ENCODE results near the gene PPP2R3B.

The PPP2R3B gene, protein sequence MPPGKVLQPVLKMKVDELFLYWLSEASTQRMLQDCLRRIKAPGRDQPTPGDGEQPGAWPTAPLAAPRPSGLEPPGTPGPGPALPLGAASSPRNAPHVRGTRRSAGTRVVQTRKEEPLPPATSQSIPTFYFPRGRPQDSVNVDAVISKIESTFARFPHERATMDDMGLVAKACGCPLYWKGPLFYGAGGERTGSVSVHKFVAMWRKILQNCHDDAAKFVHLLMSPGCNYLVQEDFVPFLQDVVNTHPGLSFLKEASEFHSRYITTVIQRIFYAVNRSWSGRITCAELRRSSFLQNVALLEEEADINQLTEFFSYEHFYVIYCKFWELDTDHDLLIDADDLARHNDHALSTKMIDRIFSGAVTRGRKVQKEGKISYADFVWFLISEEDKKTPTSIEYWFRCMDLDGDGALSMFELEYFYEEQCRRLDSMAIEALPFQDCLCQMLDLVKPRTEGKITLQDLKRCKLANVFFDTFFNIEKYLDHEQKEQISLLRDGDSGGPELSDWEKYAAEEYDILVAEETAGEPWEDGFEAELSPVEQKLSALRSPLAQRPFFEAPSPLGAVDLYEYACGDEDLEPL

DNA sequence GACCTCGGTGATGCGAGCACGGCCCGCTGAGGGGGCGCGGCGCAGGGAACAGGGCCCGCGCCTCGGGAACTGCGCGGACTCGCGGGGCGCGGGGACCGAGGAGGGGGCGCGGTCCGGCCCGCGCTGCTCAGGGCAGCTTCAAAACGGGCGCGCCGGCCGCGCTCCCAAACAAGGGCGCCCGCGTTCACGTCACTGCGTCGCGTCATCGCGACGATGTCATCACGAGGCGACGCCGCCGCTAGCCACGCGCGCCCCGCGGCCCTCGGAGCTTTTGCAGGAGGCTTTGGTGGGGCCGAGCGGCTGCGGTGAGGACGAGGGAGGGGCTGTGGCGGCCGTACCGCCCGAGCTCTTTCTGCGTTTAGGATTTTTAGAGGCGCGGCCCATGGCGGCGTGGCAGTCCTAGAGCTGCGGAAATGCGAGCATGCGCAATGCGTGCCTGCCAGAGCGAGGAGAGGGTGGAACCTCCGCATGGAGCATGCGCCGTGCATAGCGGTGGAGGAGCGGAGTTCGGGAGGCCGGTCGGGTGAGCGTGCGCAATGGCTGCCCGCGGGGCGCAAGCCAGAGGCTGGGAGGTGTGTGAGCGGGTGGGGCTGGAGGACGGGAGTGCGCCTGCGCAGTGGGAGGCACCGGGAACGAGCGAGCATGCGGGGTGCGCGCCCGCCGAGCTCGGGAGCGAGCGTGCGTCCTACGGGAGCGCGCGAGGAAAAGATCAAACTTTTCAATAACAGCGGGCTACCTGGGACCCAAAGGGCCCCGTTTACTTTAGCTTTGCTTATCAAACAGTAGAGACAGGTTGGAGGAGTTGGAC lies at the start of gene PPP2R3B:
PPP2R3B (minus strand) TSS at position 140 of the 808 bp plus-strand sequence. CDS start 216 bp downstream, outside the sequence.
- ChIA-PET CTCF (no interaction called here), POLR2A (no interaction called here)
- H3K4me3 ChIP-seq (ENCODE audit: low read depth, low read length): peak within 1 kb of the TSS; percentile 100
- H3K9me3 ChIP-seq (ENCODE audit: control insufficient read depth, insufficient read depth, low read depth, low read length): no peaks in the 10 kb centered on the region
- H3K27ac ChIP-seq (ENCODE audit: extremely low read depth, low read depth, low read length): peak within 1 kb of the TSS; percentile 90
- H3K36me3 ChIP-seq (ENCODE audit: control insufficient read depth in 2 of 2, insufficient read depth in 1 of 2, low read length in 2 of 2): peaks cover 4 to 7% of the 10 kb centered on the region in 2 experiments; a peak in 2 of 3 replicates
- no peaks in the 10 kb centered on the region for H3K4me1 ChIP-seq (ENCODE audit: control insufficient read depth, insufficient read depth, low read length)
- TF ChIP-seq REPIN1 (tag by site-specific recombination; IDR thresholded peaks at IDR 0.05; ENCODE audit: low read depth) (no peak), GLI2 (tag by site-specific recombination; IDR thresholded peaks at IDR 0.05; ENCODE audit: borderline replicate concordance, low read depth) (no peak), MEIS1 (CRISPR knock-in tag; IDR thresholded peaks at IDR 0.05; ENCODE audit: borderline replicate concordance) (no peak), ZNF48 (tag by site-specific recombination; IDR thresholded peaks at IDR 0.05) (no peak), ZNF133 (tag by site-specific recombination; IDR thresholded peaks at IDR 0.05) (no peak), ZNF112 (tag by site-specific recombination; IDR thresholded peaks at IDR 0.05) (no peak), EGR2 (tag by site-specific recombination; IDR thresholded peaks at IDR 0.05; ENCODE audit: low read depth) (no peak), KLF8 (tag by site-specific recombination; IDR thresholded peaks at IDR 0.05) (peak; percentile 94), ZNF768 (tag by site-specific recombination; IDR thresholded peaks at IDR 0.05) (no peak), RBAK (tag by site-specific recombination; IDR thresholded peaks at IDR 0.05) (no peak), HOXD13 (CRISPR knock-in tag; IDR thresholded peaks at IDR 0.05; ENCODE audit: borderline replicate concordance) (no peak)
- TF ChIP-seq, protein P1, sequence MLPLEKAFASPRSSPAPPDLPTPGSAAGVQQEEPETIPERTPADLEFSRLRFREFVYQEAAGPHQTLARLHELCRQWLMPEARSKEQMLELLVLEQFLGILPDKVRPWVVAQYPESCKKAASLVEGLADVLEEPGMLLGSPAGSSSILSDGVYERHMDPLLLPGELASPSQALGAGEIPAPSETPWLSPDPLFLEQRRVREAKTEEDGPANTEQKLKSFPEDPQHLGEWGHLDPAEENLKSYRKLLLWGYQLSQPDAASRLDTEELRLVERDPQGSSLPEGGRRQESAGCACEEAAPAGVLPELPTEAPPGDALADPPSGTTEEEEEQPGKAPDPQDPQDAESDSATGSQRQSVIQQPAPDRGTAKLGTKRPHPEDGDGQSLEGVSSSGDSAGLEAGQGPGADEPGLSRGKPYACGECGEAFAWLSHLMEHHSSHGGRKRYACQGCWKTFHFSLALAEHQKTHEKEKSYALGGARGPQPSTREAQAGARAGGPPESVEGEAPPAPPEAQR (tag by site-specific recombination; IDR thresholded peaks at IDR 0.05): no peak
- TF ChIP-seq, protein P2, sequence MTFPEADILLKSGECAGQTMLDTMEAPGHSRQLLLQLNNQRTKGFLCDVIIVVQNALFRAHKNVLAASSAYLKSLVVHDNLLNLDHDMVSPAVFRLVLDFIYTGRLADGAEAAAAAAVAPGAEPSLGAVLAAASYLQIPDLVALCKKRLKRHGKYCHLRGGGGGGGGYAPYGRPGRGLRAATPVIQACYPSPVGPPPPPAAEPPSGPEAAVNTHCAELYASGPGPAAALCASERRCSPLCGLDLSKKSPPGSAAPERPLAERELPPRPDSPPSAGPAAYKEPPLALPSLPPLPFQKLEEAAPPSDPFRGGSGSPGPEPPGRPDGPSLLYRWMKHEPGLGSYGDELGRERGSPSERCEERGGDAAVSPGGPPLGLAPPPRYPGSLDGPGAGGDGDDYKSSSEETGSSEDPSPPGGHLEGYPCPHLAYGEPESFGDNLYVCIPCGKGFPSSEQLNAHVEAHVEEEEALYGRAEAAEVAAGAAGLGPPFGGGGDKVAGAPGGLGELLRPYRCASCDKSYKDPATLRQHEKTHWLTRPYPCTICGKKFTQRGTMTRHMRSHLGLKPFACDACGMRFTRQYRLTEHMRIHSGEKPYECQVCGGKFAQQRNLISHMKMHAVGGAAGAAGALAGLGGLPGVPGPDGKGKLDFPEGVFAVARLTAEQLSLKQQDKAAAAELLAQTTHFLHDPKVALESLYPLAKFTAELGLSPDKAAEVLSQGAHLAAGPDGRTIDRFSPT (tag by site-specific recombination; IDR thresholded peaks at IDR 0.05): no peak
- TF ChIP-seq, protein P3, sequence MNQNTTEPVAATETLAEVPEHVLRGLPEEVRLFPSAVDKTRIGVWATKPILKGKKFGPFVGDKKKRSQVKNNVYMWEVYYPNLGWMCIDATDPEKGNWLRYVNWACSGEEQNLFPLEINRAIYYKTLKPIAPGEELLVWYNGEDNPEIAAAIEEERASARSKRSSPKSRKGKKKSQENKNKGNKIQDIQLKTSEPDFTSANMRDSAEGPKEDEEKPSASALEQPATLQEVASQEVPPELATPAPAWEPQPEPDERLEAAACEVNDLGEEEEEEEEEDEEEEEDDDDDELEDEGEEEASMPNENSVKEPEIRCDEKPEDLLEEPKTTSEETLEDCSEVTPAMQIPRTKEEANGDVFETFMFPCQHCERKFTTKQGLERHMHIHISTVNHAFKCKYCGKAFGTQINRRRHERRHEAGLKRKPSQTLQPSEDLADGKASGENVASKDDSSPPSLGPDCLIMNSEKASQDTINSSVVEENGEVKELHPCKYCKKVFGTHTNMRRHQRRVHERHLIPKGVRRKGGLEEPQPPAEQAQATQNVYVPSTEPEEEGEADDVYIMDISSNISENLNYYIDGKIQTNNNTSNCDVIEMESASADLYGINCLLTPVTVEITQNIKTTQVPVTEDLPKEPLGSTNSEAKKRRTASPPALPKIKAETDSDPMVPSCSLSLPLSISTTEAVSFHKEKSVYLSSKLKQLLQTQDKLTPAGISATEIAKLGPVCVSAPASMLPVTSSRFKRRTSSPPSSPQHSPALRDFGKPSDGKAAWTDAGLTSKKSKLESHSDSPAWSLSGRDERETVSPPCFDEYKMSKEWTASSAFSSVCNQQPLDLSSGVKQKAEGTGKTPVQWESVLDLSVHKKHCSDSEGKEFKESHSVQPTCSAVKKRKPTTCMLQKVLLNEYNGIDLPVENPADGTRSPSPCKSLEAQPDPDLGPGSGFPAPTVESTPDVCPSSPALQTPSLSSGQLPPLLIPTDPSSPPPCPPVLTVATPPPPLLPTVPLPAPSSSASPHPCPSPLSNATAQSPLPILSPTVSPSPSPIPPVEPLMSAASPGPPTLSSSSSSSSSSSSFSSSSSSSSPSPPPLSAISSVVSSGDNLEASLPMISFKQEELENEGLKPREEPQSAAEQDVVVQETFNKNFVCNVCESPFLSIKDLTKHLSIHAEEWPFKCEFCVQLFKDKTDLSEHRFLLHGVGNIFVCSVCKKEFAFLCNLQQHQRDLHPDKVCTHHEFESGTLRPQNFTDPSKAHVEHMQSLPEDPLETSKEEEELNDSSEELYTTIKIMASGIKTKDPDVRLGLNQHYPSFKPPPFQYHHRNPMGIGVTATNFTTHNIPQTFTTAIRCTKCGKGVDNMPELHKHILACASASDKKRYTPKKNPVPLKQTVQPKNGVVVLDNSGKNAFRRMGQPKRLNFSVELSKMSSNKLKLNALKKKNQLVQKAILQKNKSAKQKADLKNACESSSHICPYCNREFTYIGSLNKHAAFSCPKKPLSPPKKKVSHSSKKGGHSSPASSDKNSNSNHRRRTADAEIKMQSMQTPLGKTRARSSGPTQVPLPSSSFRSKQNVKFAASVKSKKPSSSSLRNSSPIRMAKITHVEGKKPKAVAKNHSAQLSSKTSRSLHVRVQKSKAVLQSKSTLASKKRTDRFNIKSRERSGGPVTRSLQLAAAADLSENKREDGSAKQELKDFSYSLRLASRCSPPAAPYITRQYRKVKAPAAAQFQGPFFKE (tag by site-specific recombination; IDR thresholded peaks at IDR 0.05; ENCODE audit: borderline replicate concordance): no peak
- TF ChIP-seq, protein P4, sequence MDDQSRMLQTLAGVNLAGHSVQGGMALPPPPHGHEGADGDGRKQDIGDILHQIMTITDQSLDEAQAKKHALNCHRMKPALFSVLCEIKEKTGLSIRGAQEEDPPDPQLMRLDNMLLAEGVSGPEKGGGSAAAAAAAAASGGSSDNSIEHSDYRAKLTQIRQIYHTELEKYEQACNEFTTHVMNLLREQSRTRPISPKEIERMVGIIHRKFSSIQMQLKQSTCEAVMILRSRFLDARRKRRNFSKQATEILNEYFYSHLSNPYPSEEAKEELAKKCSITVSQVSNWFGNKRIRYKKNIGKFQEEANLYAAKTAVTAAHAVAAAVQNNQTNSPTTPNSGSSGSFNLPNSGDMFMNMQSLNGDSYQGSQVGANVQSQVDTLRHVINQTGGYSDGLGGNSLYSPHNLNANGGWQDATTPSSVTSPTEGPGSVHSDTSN (CRISPR knock-in tag; IDR thresholded peaks at IDR 0.05): no peak
- TF ChIP-seq, protein P5, sequence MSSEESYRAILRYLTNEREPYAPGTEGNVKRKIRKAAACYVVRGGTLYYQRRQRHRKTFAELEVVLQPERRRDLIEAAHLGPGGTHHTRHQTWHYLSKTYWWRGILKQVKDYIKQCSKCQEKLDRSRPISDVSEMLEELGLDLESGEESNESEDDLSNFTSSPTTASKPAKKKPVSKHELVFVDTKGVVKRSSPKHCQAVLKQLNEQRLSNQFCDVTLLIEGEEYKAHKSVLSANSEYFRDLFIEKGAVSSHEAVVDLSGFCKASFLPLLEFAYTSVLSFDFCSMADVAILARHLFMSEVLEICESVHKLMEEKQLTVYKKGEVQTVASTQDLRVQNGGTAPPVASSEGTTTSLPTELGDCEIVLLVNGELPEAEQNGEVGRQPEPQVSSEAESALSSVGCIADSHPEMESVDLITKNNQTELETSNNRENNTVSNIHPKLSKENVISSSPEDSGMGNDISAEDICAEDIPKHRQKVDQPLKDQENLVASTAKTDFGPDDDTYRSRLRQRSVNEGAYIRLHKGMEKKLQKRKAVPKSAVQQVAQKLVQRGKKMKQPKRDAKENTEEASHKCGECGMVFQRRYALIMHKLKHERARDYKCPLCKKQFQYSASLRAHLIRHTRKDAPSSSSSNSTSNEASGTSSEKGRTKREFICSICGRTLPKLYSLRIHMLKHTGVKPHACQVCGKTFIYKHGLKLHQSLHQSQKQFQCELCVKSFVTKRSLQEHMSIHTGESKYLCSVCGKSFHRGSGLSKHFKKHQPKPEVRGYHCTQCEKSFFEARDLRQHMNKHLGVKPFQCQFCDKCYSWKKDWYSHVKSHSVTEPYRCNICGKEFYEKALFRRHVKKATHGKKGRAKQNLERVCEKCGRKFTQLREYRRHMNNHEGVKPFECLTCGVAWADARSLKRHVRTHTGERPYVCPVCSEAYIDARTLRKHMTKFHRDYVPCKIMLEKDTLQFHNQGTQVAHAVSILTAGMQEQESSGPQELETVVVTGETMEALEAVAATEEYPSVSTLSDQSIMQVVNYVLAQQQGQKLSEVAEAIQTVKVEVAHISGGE (tag by site-specific recombination; conservative IDR thresholded peaks at IDR 0.05; ENCODE audit: low read depth): no peak
- TF ChIP-seq, protein P6, sequence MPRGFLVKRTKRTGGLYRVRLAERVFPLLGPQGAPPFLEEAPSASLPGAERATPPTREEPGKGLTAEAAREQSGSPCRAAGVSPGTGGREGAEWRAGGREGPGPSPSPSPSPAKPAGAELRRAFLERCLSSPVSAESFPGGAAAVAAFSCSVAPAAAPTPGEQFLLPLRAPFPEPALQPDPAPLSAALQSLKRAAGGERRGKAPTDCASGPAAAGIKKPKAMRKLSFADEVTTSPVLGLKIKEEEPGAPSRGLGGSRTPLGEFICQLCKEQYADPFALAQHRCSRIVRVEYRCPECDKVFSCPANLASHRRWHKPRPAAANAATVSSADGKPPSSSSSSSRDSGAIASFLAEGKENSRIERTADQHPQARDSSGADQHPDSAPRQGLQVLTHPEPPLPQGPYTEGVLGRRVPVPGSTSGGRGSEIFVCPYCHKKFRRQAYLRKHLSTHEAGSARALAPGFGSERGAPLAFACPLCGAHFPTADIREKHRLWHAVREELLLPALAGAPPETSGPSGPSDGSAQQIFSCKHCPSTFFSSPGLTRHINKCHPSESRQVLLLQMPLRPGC (tag by site-specific recombination; IDR thresholded peaks at IDR 0.05): peak; percentile 66; the same call in 1 of the 2 replicates
